Measurements from ENCODE around the gene ZFAND6.
"Not testable (repeated sequence)": the region's sequence is repeated elsewhere in the genome, so short reads cannot be mapped to it uniquely, and the experiment has no call there.

The ZFAND6 gene

GRCh38 chr15:80099662-80100061, 40.2 kb downstream of the ZFAND6 start:
- DNase-seq, result not testable (repeated sequence)

GRCh38 chr15:80100247-80100646, 40.8 kb downstream of the ZFAND6 start:
- no peak for DNase-seq

- no peak for DNase-seq
Measured at GRCh38 chr15:80105193-80105592, 45.7 kb downstream of the ZFAND6 start.

GRCh38 chr15:80105595-80105994, 46.1 kb downstream of the ZFAND6 start:
- DNase-seq, result no peak

GRCh38 chr15:80106051-80106450, 46.6 kb downstream of the ZFAND6 start:
- DNase-seq, result no peak

- DNase-seq, result no peak
Measured at GRCh38 chr15:80107204-80107603, 47.7 kb downstream of the ZFAND6 start.

GRCh38 chr15:80107774-80108173, 48.3 kb downstream of the ZFAND6 start:
- no peak for DNase-seq

- DNase-seq, result no peak
Measured at GRCh38 chr15:80109388-80109787, 49.9 kb downstream of the ZFAND6 start.

GRCh38 chr15:80110920-80111319, 51.4 kb downstream of the ZFAND6 start:
- DNase-seq, result no peak

- no peak for DNase-seq
Measured at GRCh38 chr15:80114114-80114513, 54.6 kb downstream of the ZFAND6 start.

- no peak for DNase-seq
Measured at GRCh38 chr15:80115021-80115420, 55.5 kb downstream of the ZFAND6 start.

GRCh38 chr15:80118956-80119355, 59.5 kb downstream of the ZFAND6 start:
- no peak for DNase-seq

GRCh38 chr15:80120636-80121035, 61.2 kb downstream of the ZFAND6 start:
- DNase-seq, result no peak

GRCh38 chr15:80121546-80121945, 62.1 kb downstream of the ZFAND6 start:
- no peak for DNase-seq

- no peak for DNase-seq
Measured at GRCh38 chr15:80123034-80123433, 63.6 kb downstream of the ZFAND6 start.

GRCh38 chr15:80127253-80127652, 67.8 kb downstream of the ZFAND6 start:
- DNase-seq, result not testable (repeated sequence)

- no peak for DNase-seq
Measured at GRCh38 chr15:80127911-80128310, 68.4 kb downstream of the ZFAND6 start.

- no peak for DNase-seq
Measured at GRCh38 chr15:80132382-80132781, 72.9 kb downstream of the ZFAND6 start.

- DNase-seq, result no peak
Measured at GRCh38 chr15:80136854-80137253, 77.4 kb downstream of the ZFAND6 start.

- DNase-seq, result no peak
Measured at GRCh38 chr15:80138961-80139360, 79.5 kb downstream of the ZFAND6 start.

GRCh38 chr15:80140909-80141308, 81.4 kb downstream of the ZFAND6 start:
- DNase-seq, result no peak

- DNase-seq, result no peak
Measured at GRCh38 chr15:80141916-80142598, 82.6 kb downstream of the ZFAND6 start.

GRCh38 chr15:80142646-80143045, 83.2 kb downstream of the ZFAND6 start:
- no peak for DNase-seq

GRCh38 chr15:80151148-80151547, 91.7 kb downstream of the ZFAND6 start:
- DNase-seq, result no peak

- DNase-seq, result no peak
Measured at GRCh38 chr15:80151576-80151975, 92.1 kb downstream of the ZFAND6 start.

Data from activated gamma-delta T cell (primary cell).